Measurements from ENCODE around the gene PCDH10. TPM values are rescaled to one million over a fixed set of nuclear protein-coding genes. Genes with fewer than 3 reads are reported as not detected.

The PCDH10 gene
- total RNA-seq, 4 donors from 2014 or later = 0.27 to 18.1 (median 7.0) TPM

GRCh38 chr4:133124746-133125145, 24.3 kb upstream of the PCDH10 start:
- no peak overlapping the region for H3K27ac ChIP-seq
- no peaks in the 10 kb centered on the region for H3K27me3 ChIP-seq
- no peaks in the 10 kb centered on the region for H3K4me1 ChIP-seq
- H3K36me3 ChIP-seq = no peaks in the 10 kb centered on the region
- H3K4me3 ChIP-seq = no peak overlapping the region
- H3K9me3 ChIP-seq = no peaks in the 10 kb centered on the region
- TF ChIP-seq, protein P1, sequence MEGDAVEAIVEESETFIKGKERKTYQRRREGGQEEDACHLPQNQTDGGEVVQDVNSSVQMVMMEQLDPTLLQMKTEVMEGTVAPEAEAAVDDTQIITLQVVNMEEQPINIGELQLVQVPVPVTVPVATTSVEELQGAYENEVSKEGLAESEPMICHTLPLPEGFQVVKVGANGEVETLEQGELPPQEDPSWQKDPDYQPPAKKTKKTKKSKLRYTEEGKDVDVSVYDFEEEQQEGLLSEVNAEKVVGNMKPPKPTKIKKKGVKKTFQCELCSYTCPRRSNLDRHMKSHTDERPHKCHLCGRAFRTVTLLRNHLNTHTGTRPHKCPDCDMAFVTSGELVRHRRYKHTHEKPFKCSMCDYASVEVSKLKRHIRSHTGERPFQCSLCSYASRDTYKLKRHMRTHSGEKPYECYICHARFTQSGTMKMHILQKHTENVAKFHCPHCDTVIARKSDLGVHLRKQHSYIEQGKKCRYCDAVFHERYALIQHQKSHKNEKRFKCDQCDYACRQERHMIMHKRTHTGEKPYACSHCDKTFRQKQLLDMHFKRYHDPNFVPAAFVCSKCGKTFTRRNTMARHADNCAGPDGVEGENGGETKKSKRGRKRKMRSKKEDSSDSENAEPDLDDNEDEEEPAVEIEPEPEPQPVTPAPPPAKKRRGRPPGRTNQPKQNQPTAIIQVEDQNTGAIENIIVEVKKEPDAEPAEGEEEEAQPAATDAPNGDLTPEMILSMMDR (IDR thresholded peaks at IDR 0.05) = no peak
- TF ChIP-seq POLR2A (IDR thresholded peaks at IDR 0.05) (no peak), POLR2AphosphoS5 (IDR thresholded peaks at IDR 0.05) (no peak), EP300 (IDR thresholded peaks at IDR 0.05) (no peak)
- WGBS, 2 donors (ENCODE audit: low coverage in 1 of 2) = 88% methylated on average over 1 of the region's 1 CpG; no CpG with 5 or more reads in 1 of the 2 donors
- no peak for ATAC-seq

- no peak overlapping the region for H3K4me3 ChIP-seq
- H3K27ac ChIP-seq = no peak overlapping the region
- 65% methylated on average over 3 of the region's 3 CpGs for WGBS, 2 donors (ENCODE audit: low coverage in 1 of 2)
- no peaks in the 10 kb centered on the region for H3K27me3 ChIP-seq
- H3K9me3 ChIP-seq = no peaks in the 10 kb centered on the region
- ATAC-seq = no peak
- no peaks in the 10 kb centered on the region for H3K4me1 ChIP-seq
- H3K36me3 ChIP-seq = no peaks in the 10 kb centered on the region
- TF ChIP-seq EP300 (IDR thresholded peaks at IDR 0.05) (no peak), POLR2AphosphoS5 (IDR thresholded peaks at IDR 0.05) (no peak), POLR2A (IDR thresholded peaks at IDR 0.05) (no peak)
- TF ChIP-seq, protein P1 (IDR thresholded peaks at IDR 0.05) = no peak
Measured at GRCh38 chr4:133127500-133127899, 21.6 kb upstream of the PCDH10 start.

- ATAC-seq = no peak
- no peaks in the 10 kb centered on the region for H3K4me1 ChIP-seq
- H3K27me3 ChIP-seq = no peaks in the 10 kb centered on the region
- TF ChIP-seq POLR2A (IDR thresholded peaks at IDR 0.05) = no peak
- no peak for TF ChIP-seq POLR2AphosphoS5 (IDR thresholded peaks at IDR 0.05)
- TF ChIP-seq EP300 (IDR thresholded peaks at IDR 0.05) = no peak
- TF ChIP-seq, protein P1 (IDR thresholded peaks at IDR 0.05) = no peak
- H3K36me3 ChIP-seq = no peaks in the 10 kb centered on the region
- H3K4me3 ChIP-seq = no peak overlapping the region
- H3K9me3 ChIP-seq = no peaks in the 10 kb centered on the region
- no peak overlapping the region for H3K27ac ChIP-seq
Measured at GRCh38 chr4:133129237-133129636, 19.9 kb upstream of the PCDH10 start.

DNA sequence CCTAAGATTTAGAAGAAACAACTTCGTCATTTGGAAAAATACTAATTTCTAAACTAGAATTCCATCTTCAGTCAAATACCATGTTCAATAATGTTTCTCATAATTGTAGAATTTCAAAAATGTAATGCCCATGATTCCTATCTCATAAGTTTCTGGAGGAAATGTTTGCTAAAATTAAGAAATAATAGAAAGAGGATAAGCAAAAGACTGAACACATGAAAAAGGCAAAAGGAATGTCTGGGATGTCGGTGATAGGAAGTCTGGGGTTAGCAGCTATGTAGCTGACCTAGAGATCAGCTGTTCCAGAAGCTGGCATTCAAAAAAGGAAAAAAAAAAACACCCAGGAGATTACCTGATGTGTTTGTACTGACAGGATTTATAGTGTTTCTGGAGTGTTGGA, 18.9 kb upstream of the PCDH10 start:
- Histone ChIP-seq H3K4me3 (no peak overlapping the region), H3K36me3 (no peaks in the 10 kb centered on the region), H3K4me1 (no peaks in the 10 kb centered on the region), H3K27me3 (no peaks in the 10 kb centered on the region), H3K9me3 (no peaks in the 10 kb centered on the region), H3K27ac (no peak overlapping the region)
- ATAC-seq = no peak
- TF ChIP-seq, protein P1 (IDR thresholded peaks at IDR 0.05) = no peak
- TF ChIP-seq EP300 (IDR thresholded peaks at IDR 0.05) (no peak), POLR2AphosphoS5 (IDR thresholded peaks at IDR 0.05) (no peak), POLR2A (IDR thresholded peaks at IDR 0.05) (no peak)
- 88 to 91% methylated on average over 1 to 2 of the region's 2 CpGs for WGBS, 2 donors (ENCODE audit: low coverage in 1 of 2)

- TF ChIP-seq POLR2A (IDR thresholded peaks at IDR 0.05) = no peak
- Histone ChIP-seq H3K36me3 (no peaks in the 10 kb centered on the region), H3K4me1 (no peaks in the 10 kb centered on the region), H3K27ac (no peak overlapping the region), H3K9me3 (no peaks in the 10 kb centered on the region), H3K27me3 (no peaks in the 10 kb centered on the region), H3K4me3 (no peak overlapping the region)
- ATAC-seq = no peak
- WGBS, 2 donors (ENCODE audit: low coverage in 1 of 2) = 46 to 82% methylated on average over 2 of the region's 2 CpGs
Measured at GRCh38 chr4:133131829-133132460, 17.1 kb upstream of the PCDH10 start.
